Measurements from ENCODE around the gene WDR72. TPM values are rescaled to one million over a fixed set of nuclear protein-coding genes. Genes with fewer than 3 reads are reported as not detected.

The WDR72 gene
- total RNA-seq, 1 donor from 2014 or later: under 0.01 TPM

GRCh38 chr15:53721334-53722087 lies 38.0 kb downstream of the WDR72 start:
- TF ChIP-seq CTCF (IDR thresholded peaks at IDR 0.05; ENCODE audit: insufficient read depth, low read length, severe bottlenecking): no peak
- H3K4me3 ChIP-seq (ENCODE audit: low read depth, low read length): no peak overlapping the region
- DNase-seq (ENCODE audit: low read depth) (no peak), FAIRE-seq (no peak)
- no peaks in the 10 kb centered on the region for H3K36me3 ChIP-seq (ENCODE audit: control insufficient read depth, insufficient read depth, low read length)
- H3K27me3 ChIP-seq (ENCODE audit: control insufficient read depth, insufficient read depth, low read length): no peaks in the 10 kb centered on the region

- Histone ChIP-seq H3K4me3 (ENCODE audit: low read depth, low read length) (no peak overlapping the region), H3K36me3 (ENCODE audit: control insufficient read depth, insufficient read depth, low read length) (no peaks in the 10 kb centered on the region), H3K27me3 (ENCODE audit: control insufficient read depth, insufficient read depth, low read length) (no peaks in the 10 kb centered on the region)
- peak; percentile 27 for TF ChIP-seq CTCF (IDR thresholded peaks at IDR 0.05; ENCODE audit: insufficient read depth, low read length, severe bottlenecking)
- DNase-seq (ENCODE audit: low read depth) (peak; percentile 22), FAIRE-seq (no peak)
Observed at GRCh38 chr15:53716909-53717876, 42.3 kb downstream of the WDR72 start.

GRCh38 chr15:53713218-53713617 lies 46.2 kb downstream of the WDR72 start:
- no peaks in the 10 kb centered on the region for H3K27me3 ChIP-seq (ENCODE audit: control insufficient read depth, insufficient read depth, low read length)
- H3K36me3 ChIP-seq (ENCODE audit: control insufficient read depth, insufficient read depth, low read length): no peaks in the 10 kb centered on the region
- FAIRE-seq (no peak), DNase-seq (ENCODE audit: low read depth) (no peak)
- no peak for TF ChIP-seq CTCF (IDR thresholded peaks at IDR 0.05; ENCODE audit: insufficient read depth, low read length, severe bottlenecking)
- H3K4me3 ChIP-seq (ENCODE audit: low read depth, low read length): no peak overlapping the region

GRCh38 chr15:53710906-53711305 lies 48.6 kb downstream of the WDR72 start:
- H3K4me3 ChIP-seq (ENCODE audit: low read depth, low read length): no peak overlapping the region
- no peak for TF ChIP-seq CTCF (IDR thresholded peaks at IDR 0.05; ENCODE audit: insufficient read depth, low read length, severe bottlenecking)
- no peak for FAIRE-seq
- no peaks in the 10 kb centered on the region for H3K36me3 ChIP-seq (ENCODE audit: control insufficient read depth, insufficient read depth, low read length)
- no peak for DNase-seq (ENCODE audit: low read depth)
- no peaks in the 10 kb centered on the region for H3K27me3 ChIP-seq (ENCODE audit: control insufficient read depth, insufficient read depth, low read length)

GRCh38 chr15:53709821-53710220 lies 49.6 kb downstream of the WDR72 start:
- no peak for TF ChIP-seq CTCF (IDR thresholded peaks at IDR 0.05; ENCODE audit: insufficient read depth, low read length, severe bottlenecking)
- H3K4me3 ChIP-seq (ENCODE audit: low read depth, low read length): no peak overlapping the region
- no peak for DNase-seq (ENCODE audit: low read depth)
- H3K36me3 ChIP-seq (ENCODE audit: control insufficient read depth, insufficient read depth, low read length): no peaks in the 10 kb centered on the region
- FAIRE-seq: no peak
- no peaks in the 10 kb centered on the region for H3K27me3 ChIP-seq (ENCODE audit: control insufficient read depth, insufficient read depth, low read length)
